Panc1 (cell line): ENCODE results near the gene HS3ST2. TPM values are rescaled to one million over a fixed set of nuclear protein-coding genes. Genes with fewer than 3 reads are reported as not detected.

Source experiments
- ATAC-seq: fragments of 200-7000 bp; cut with Tn5 transposase; 2 replicates; pipeline ENCODE4 v1.9.1; 2020; ENCODE audit warnings: mild to moderate bottlenecking, moderate library complexity
- BruUV-seq: library from RNA; stranded (reverse); fragments of 400-500 nt; replicated peaks from 2 replicates; lab custom pipeline; 2021; lab: Mats Ljungman, UMichigan
- CTCF ChIA-PET: fragments of 300-600 bp; sonication (Branson Sonifier 250); formaldehyde crosslinking; loops from one replicate; lab custom pipeline; 2022; ENCODE audit warnings: antibody characterized with exemption; lab: Charles Lee
- POLR2A ChIA-PET: fragments of 300-600 bp; sonication (Branson Sonifier 250); formaldehyde crosslinking; loops from one replicate; lab custom pipeline; 2022; ENCODE audit warnings: antibody characterized with exemption; lab: Charles Lee
- DNase-seq: peaks from one replicate; pipeline ENCODE4 v3.0.0-alpha.2; 2010; ENCODE audit warnings: low read depth, low spot score
- H3K27ac ChIP-seq: 2 replicates; pipeline ENCODE4 v1.5.1; 2011; ENCODE audit warnings: mild to moderate bottlenecking, low read length, inconsistent platforms
- H3K27me3 ChIP-seq: fragments of 200-500 bp; sonication (Bioruptor generic); 2 replicates; pipeline ENCODE4 v1.6.0; 2014; ENCODE audit warnings: low read length, inconsistent platforms; ENCODE audit not compliant: control insufficient read depth, insufficient read depth
- H3K36me3 ChIP-seq: fragments of 200-500 bp; sonication (Bioruptor generic); 2 replicates; pipeline ENCODE4 v1.5.1; 2014; ENCODE audit warnings: inconsistent platforms, mild to moderate bottlenecking, low read length, moderate library complexity; ENCODE audit not compliant: control insufficient read depth, insufficient read depth
- H3K4me1 ChIP-seq: 2 replicates; pipeline ENCODE4 v1.5.1; 2011; ENCODE audit warnings: inconsistent platforms, mild to moderate bottlenecking, low read length, moderate library complexity; ENCODE audit not compliant: control insufficient read depth, insufficient read depth
- H3K4me3 ChIP-seq, 2 experiments: 2 replicates each; pipeline ENCODE4 v1.5.1; 2011 to 2012; ENCODE audit warnings: low read depth in 2 of 2, low read length in 2 of 2, mild to moderate bottlenecking in 2 of 2, inconsistent platforms in 1 of 2, moderate library complexity in 1 of 2
- H3K9me3 ChIP-seq: fragments of 200-500 bp; sonication (Bioruptor generic); 2 replicates; pipeline ENCODE4 v1.5.1; 2014; ENCODE audit warnings: low read depth, mild to moderate bottlenecking, inconsistent platforms, low read length, moderate library complexity; ENCODE audit not compliant: control insufficient read depth, insufficient read depth
- CTCF ChIP-seq: fragments of 450-650 bp; IDR thresholded peaks from 2 replicates; pipeline ENCODE4 v1.5.1; 2017; ENCODE audit warnings: mild to moderate bottlenecking
- POLR2AphosphoS5 ChIP-seq: IDR thresholded peaks from 2 replicates; pipeline ENCODE4 v1.6.1; 2012; ENCODE audit warnings: mild to moderate bottlenecking, low read depth, low read length, moderate library complexity
- REST ChIP-seq, 2 experiments: IDR thresholded peaks; 2 replicates each; pipeline ENCODE4 v1.6.1; 2011 to 2012; ENCODE audit warnings: low read depth in 2 of 2, control low read depth in 1 of 2, low read length in 1 of 2, mild to moderate bottlenecking in 1 of 2, moderate library complexity in 1 of 2; ENCODE audit not compliant: insufficient read depth in 1 of 2
- SIN3A ChIP-seq: IDR thresholded peaks from 2 replicates; pipeline ENCODE4 v1.6.1; 2012; ENCODE audit warnings: low read depth, mild to moderate bottlenecking, low read length, moderate library complexity, borderline replicate concordance; ENCODE audit not compliant: insufficient read depth
- TCF7L2 ChIP-seq: IDR thresholded peaks from 2 replicates; pipeline ENCODE4 v1.6.1; 2011; ENCODE audit warnings: mild to moderate bottlenecking, low read depth, low read length, inconsistent platforms
- in situ Hi-C: cut with HindIII; loops from 2 replicates; pipeline ENCODE4 v1.10.0; 2016; ENCODE audit warnings: low sequenced_read_pairs, low pct_unique_long_range_greater_than_20kb
- intact Hi-C: fragments of 100-400 bp; cut with micrococcal nuclease; formaldehyde crosslinking; loops from one replicate; pipeline ENCODE4 v1.10.0; 2022; ENCODE audit not compliant: unreplicated experiment
- total RNA-seq: library from RNA; stranded (reverse); gene quantifications from one replicate; pipeline ENCODE4 v1.2.1, GENCODE V29; 2021; ENCODE audit not compliant: unreplicated experiment

HS3ST2 gene
- total RNA-seq, 1 experiment from 2014 or later = not detected

GRCh38 chr16:22900863-22901262 is 86.9 kb downstream of the HS3ST2 start:
- no peaks in the 10 kb centered on the region for H3K36me3 ChIP-seq
- in situ Hi-C loops = no loop called here
- no peak overlapping the region for H3K27ac ChIP-seq
- BruUV-seq = no TSS peak
- H3K9me3 ChIP-seq = no peaks in the 10 kb centered on the region
- CTCF ChIA-PET = interaction anchor here (0.5 kb wide), 1 partner anchor 49 kb away, joined by 3 read pairs; no protein-coding TSS in a partner anchor
- POLR2A ChIA-PET = no interaction called here
- no peaks in the 10 kb centered on the region for H3K4me1 ChIP-seq
- H3K27me3 ChIP-seq = peaks cover 49% of the 10 kb centered on the region
- no peak for DNase-seq
- intact Hi-C loops = no loop called here
- TF ChIP-seq POLR2AphosphoS5 (no peak), TCF7L2 (no peak), CTCF (no peak), REST (IDR thresholded peaks at IDR 0.05; ENCODE audit: insufficient read depth in 1 of 2, low read depth in 2 of 2, low read length in 1 of 2) (no peak), SIN3A (no peak)
- H3K4me3 ChIP-seq = no peak overlapping the region
- ATAC-seq = no peak

GRCh38 chr16:22901563-22901962 is 87.6 kb downstream of the HS3ST2 start:
- Histone ChIP-seq H3K27me3 (peaks cover 49% of the 10 kb centered on the region), H3K4me1 (no peaks in the 10 kb centered on the region), H3K27ac (no peak overlapping the region), H3K36me3 (no peaks in the 10 kb centered on the region), H3K4me3 (no peak overlapping the region), H3K9me3 (no peaks in the 10 kb centered on the region)
- DNase-seq (no peak), ATAC-seq (no peak)
- no peak for TF ChIP-seq SIN3A
- TF ChIP-seq CTCF = no peak
- no peak for TF ChIP-seq REST (IDR thresholded peaks at IDR 0.05; ENCODE audit: insufficient read depth in 1 of 2, low read depth in 2 of 2, low read length in 1 of 2)
- TF ChIP-seq POLR2AphosphoS5 = no peak
- TF ChIP-seq TCF7L2 = no peak
- CTCF ChIA-PET = no interaction called here
- intact Hi-C loops (no loop called here), in situ Hi-C loops (no loop called here)
- POLR2A ChIA-PET = no interaction called here
- no TSS peak for BruUV-seq
